ENCODE results near the gene PPT2.

The PPT2 gene

GRCh38 chr6:32177183-32177787, 23.3 kb downstream of the PPT2 start:
- TF ChIP-seq TAF1 (IDR thresholded peaks at IDR 0.05; ENCODE audit: borderline replicate concordance, insufficient read depth, low read length): 0 out of 2 replicates have a peak, but pooled peaks have one; percentile 39
- TF ChIP-seq FOXP2 (optimal IDR thresholded peaks at IDR 0.05; ENCODE audit: borderline replicate concordance, extremely low read depth, extremely low read length, insufficient read depth): no peak
- TF ChIP-seq POLR2AphosphoS5 (IDR thresholded peaks at IDR 0.05; ENCODE audit: low read depth, low read length): 0 out of 2 replicates have a peak, but pooled peaks have one; percentile 15
- no peak for TF ChIP-seq REST (IDR thresholded peaks at IDR 0.05; ENCODE audit: insufficient read depth in 1 of 2, low read depth in 2 of 2, low read length in 2 of 2)
- TF ChIP-seq SIN3A (IDR thresholded peaks at IDR 0.05; ENCODE audit: borderline replicate concordance, insufficient read depth, low read length): no peak

GRCh38 chr6:32177788-32178546, 24.0 kb downstream of the PPT2 start, which contains the start of gene RNF5:
Gene RNF5 (plus strand): TSS chr6:32178405. CDS start chr6:32178512, 107 bp downstream.
- TF ChIP-seq REST (IDR thresholded peaks at IDR 0.05; ENCODE audit: insufficient read depth in 1 of 2, low read depth in 2 of 2, low read length in 2 of 2): no peak
- peak; percentile 51; the same call in 1 of the 2 replicates for TF ChIP-seq TAF1 (IDR thresholded peaks at IDR 0.05; ENCODE audit: borderline replicate concordance, insufficient read depth, low read length)

GRCh38 chr6:32178547-32179440, 24.9 kb downstream of the PPT2 start:
- no peak for TF ChIP-seq REST (IDR thresholded peaks at IDR 0.05; ENCODE audit: insufficient read depth in 1 of 2, low read depth in 2 of 2, low read length in 2 of 2)

GRCh38 chr6:32179766-32180405, 25.9 kb downstream of the PPT2 start:
- TF ChIP-seq SIN3A (IDR thresholded peaks at IDR 0.05; ENCODE audit: borderline replicate concordance, insufficient read depth, low read length) (no peak), FOXP2 (optimal IDR thresholded peaks at IDR 0.05; ENCODE audit: borderline replicate concordance, extremely low read depth, extremely low read length, insufficient read depth) (no peak), REST (IDR thresholded peaks at IDR 0.05; ENCODE audit: insufficient read depth in 1 of 2, low read depth in 2 of 2, low read length in 2 of 2) (no peak)

Measured in PFSK-1 (cell line).